HG03520 (cell line): Measurements from ENCODE around the gene SKIC2.
"Not testable (repeated sequence)": the region's sequence is repeated elsewhere in the genome, so short reads cannot be mapped to it uniquely, and the experiment has no call there.

Source experiments
- ATAC-seq: cut with Tn5 transposase; IDR thresholded peaks from one replicate; pipeline ENCODE4 v1.9.1; 2021; ENCODE audit warnings: mild to moderate bottlenecking, moderate library complexity; ENCODE audit not compliant: unreplicated experiment

SKIC2 gene

DNA sequence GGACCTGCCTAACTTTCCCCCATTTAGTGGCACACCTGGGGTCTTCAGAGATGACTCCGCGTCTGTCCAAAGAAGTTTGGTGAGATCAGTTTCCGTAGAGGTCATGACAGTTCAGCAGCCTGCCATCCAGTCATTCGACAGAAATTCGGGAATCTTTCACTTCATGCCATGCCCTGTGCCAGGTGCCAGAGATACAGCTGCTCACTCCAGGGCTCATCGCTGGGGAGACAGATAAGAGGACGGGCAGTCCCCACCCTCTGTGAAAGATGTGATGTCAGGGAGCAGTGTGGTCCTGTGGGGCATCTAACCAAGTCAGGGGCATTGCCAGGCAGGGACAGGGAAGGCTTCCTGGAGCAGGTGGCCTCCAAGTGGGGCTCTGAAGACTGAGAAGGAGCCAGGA lies 44.3 kb downstream of the SKIC2 start:
- not testable (repeated sequence) for ATAC-seq

DNA sequence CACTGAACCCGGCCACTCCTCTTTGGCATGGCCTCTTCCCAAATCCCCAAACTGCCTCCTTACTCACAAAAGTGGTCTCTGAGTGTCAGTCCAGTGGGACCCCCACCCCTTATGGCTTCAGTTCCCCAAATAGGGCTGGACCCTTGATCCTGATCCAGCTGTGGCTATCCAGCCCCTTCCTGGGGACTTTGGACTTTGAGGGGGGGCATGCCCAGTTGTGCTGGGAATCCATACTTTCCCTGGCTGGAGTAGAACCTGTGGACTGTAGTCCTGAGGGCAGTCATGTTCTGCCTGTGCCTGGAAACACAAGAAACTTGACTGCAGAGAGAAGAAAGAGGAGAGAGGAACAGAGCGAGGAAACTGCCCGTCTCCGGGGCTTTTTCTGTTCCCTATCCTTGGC lies 45.4 kb downstream of the SKIC2 start:
- ATAC-seq, result not testable (repeated sequence)

DNA sequence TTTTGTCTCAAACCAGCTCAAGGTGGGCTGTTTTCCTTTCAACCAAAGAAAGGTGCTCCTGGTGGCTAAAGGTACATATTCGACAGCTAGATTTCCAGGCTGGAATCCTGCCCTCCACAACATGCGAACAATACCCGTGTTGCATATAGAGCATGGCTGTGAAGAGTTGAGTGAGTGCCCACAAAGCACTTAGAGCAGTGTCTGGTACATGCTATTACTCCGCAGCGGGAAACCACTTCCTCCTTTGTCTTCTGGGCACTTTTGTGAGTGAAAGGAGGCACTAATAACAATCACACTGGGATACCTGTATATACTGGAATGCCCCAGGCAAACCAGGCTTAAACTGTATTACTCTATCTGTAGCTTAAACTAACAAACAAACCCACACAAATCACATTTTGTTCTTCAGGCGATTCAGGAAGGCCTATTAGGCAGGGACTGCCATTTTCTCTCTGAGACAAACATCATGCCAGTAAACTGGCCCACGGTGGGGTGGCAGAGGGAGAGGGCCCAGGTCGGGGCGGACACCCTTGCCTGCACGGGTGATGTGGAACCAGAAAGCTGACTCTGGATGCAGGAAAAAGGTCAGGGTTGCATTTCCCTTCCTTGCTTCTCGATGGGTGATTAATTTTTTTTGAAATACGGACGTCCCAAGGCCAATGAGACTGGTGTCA lies 46.0 kb downstream of the SKIC2 start:
- ATAC-seq, result not testable (repeated sequence)

DNA sequence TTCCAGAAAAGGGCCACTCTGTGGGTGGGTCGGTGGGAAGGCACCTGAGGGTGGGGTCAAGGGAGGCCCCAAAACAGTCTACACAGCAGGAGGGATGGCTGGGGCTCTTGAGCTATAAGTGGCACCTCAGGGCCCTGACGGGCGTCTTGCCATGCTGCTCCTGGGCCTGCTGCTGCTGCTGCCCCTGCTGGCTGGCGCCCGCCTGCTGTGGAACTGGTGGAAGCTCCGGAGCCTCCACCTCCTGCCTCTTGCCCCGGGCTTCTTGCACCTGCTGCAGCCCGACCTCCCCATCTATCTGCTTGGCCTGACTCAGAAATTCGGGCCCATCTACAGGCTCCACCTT lies 46.5 kb downstream of the SKIC2 start:
- ATAC-seq, result not testable (repeated sequence)

DNA sequence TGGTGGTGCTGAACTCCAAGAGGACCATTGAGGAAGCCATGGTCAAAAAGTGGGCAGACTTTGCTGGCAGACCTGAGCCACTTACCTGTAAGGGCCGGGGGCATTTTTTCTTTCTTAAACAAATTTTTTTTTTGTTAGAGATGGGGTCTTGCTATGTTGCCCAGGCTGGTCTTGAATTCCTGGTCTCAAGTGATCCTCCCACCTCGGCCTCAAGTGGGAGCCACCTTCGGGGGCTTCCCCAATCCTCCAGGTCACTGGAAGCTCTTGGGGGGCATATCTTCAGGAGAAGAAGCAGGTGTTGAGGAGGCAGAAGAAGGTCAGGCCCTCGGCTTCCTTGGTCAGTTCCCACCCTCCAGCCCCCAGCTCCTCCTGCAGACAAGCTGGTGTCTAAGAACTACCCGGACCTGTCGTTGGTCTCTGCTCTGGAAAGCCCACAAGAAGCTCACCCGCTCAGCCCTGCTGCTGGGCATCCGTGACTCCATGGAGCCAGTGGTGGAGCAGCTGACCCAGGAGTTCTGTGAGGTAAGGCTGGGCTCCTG lies 47.1 kb downstream of the SKIC2 start:
- ATAC-seq, result not testable (repeated sequence)

DNA sequence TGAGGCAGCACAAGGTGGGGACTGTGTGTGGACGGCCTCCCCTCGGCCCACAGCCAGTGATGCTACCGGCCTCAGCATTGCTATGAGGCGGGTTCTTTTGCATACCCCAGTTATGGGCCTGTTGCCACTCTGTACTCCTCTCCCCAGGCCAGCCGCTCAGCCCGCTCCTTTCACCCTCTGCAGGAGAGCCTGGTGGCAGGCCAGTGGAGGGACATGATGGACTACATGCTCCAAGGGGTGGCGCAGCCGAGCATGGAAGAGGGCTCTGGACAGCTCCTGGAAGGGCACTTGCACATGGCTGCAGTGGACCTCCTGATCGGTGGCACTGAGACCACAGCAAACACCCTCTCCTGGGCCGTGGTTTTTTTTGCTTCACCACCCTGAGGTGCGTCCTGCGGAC lies 48.1 kb downstream of the SKIC2 start:
- not testable (repeated sequence) for ATAC-seq

DNA sequence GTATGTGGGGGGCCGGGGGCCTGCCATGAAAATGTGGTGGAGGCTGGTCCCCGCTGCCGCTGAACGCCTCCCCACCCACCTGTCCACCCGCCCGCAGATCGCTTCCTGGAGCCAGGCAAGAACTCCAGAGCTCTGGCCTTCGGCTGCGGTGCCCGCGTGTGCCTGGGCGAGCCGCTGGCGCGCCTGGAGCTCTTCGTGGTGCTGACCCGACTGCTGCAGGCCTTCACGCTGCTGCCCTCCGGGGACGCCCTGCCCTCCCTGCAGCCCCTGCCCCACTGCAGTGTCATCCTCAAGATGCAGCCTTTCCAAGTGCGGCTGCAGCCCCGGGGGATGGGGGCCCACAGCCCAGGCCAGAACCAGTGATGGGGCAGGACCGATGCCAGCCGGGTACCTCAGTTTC lies 49.1 kb downstream of the SKIC2 start:
- ATAC-seq, result not testable (repeated sequence)

DNA sequence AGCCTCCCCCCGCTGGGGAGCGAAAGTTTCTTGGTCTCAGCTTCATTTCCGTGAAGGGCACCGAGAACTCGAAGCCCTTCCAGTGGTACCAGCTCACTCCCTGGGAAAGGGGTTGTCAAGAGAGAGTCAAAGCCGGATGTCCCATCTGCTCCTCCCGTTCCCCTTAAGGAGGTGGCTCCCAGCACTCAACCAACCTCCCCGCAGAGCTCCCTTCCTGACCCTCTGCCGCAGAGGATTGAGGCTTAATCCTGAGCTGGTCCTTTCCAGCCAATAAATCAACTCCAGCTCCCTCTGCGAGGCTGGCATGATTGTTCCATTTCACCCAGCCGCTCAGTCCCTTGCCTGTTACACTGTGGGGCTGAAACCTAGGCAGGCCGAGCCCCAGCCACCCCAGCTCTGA lies 49.6 kb downstream of the SKIC2 start:
- ATAC-seq, result not testable (repeated sequence)

DNA sequence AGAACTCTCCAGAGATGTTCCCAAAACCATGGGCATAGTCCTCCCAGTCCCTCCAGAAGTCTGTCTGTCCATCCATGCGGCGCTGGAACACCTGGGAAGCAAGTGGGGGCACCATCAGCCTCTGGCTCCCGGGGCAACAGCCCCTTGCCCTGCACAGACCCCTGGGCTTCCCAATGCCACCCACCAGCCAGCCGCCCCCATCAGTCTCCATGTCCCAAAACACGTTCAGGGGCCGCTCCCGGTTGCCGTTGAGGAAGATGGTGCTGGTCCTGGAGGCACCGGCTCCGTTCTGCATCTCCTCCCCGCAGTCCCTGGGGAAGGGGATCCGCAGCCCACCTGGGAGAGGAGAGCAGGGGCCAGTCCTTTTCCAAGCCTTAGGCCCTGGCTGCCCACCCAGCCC lies 50.6 kb downstream of the SKIC2 start:
- not testable (repeated sequence) for ATAC-seq

DNA sequence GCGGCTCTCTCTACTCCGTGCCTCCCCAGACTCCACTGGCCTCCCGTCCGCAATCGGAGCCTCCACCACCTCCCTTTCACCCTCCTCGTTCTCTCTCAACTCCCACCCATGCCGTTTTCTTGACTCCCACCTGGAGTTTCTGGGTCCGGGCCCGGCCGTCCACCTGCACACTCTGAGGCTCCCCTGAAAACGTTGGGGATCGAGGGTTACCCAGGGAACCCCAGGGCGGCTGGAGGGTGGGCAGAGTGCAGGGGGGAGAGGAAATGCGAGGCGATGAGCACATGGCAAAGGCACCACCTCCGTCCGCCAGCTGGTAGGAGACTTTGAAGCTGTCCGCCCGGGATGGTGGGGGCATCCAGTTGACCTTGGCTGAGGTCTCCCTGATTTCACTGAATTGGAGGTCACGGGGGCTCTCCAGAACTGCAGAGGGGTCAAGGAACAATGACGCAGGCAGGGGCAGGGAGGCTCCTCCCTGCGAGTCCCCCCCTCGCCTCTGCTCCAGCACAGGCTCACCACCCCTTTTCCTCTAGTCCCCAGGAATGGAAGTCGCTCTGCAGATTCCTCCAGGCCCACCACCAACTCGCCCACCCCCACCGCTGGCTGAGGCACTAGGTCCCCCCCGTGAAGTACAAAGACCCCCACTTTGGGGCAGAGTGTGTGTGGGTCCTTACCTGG lies 52.0 kb downstream of the SKIC2 start:
- ATAC-seq, result not testable (repeated sequence)

DNA sequence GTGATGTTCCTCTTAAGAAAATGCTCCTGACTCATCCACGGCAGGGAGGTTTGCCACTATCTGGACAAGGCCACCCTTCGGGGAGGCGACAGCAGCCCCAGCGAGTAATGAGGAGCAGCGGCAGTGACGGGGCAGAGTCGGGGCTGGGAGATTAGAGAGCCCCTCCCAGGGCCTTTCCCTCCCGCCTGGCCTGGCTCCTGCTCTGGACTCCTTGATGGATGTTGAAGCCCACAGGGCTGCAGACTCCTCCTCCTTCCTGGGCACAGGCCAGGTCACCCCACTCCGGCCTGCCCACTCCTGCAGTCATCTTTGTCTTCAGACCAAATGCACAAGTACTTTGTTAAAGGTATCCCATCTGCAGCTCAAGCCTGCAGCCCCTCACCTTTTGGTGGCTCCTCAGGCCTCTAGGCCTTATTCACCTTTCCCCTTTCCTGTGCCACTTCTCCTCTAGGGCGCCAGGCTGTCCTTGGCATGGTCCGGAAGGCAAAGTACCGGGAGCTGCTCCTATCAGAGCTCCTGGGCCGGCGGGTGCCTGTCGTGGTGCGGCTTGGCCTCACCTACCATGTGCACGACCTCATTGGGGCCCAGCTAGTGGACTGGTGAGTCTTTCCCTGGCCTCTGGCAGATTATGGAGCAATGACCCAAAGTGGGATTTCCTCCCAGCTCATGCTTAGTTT lies 54.1 kb downstream of the SKIC2 start:
- not testable (repeated sequence) for ATAC-seq

DNA sequence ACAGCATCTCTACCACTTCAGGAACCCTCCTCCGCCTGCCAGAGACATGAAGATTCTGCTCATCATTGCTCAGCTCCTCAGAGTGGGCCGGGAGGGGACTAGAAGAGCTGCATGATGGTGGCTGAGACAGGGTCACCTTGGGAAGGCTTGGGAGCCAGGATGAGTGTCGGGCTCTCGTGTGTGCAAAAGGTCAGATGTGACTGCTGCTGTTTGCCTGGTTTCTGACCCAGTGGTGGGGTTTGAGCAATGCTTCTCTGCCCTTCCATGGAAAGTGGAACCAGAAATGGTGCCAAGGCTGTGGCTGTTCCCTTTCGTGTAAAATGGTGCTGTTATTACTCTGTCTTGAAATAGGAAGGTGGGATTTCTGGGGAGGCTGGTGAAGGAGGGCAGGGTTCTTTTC lies 54.8 kb downstream of the SKIC2 start:
- not testable (repeated sequence) for ATAC-seq

DNA sequence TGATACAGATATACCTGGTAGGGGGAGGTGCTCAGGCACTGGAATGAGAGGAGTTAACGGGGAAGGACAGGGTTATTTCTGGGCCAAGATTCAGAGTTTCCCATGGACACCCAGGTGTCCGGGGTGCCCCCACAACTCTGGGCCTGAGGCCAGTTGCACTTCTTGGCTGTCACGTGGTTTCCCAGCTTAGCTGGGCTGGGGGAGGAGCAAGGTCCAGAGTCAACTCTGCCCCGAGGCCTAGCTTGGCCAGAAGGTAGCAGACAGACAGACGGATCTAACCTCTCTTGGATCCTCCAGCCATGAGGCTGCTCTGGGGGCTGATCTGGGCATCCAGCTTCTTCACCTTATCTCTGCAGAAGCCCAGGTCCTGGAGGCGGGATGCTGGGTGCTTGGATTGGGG lies 55.6 kb downstream of the SKIC2 start, which contains the start of gene C4B:
Gene C4B, plus strand, starts transcription at position 249 of the 400 bp plus-strand sequence. Its CDS starts 51 bp downstream, at position 300.
- ATAC-seq, result not testable (repeated sequence)
